ENCODE data around the gene ASCC1.

ASCC1 gene

GRCh38 chr10:72086466-72087391 is 129.3 kb downstream of the ASCC1 start:
- 0 out of 2 replicates have a peak overlapping the region, but pooled peaks have one; percentile 35 for H2AFZ ChIP-seq (ENCODE audit: low read length)
- DNase-seq: no peak
- H3K27ac ChIP-seq (ENCODE audit: low read length): no peak overlapping the region
- no peaks in the 10 kb centered on the region for H3K9me3 ChIP-seq (replicated peaks; ENCODE audit: insufficient read depth, low read length)
- H3F3A ChIP-seq (ENCODE audit: insufficient read depth, low read length): no peaks in the 10 kb centered on the region
- peak overlapping the region; percentile 16; the same call in 1 of the 2 replicates for H3K9ac ChIP-seq (ENCODE audit: low read length)
- no peaks in the 10 kb centered on the region for H3K4me1 ChIP-seq (ENCODE audit: low read length)
- no peaks in the 10 kb centered on the region for H4K20me1 ChIP-seq (ENCODE audit: insufficient read depth, low read length)
- H3K27me3 ChIP-seq (replicated peaks; ENCODE audit: insufficient read depth, low read length): peaks cover 10% of the 10 kb centered on the region; the same call in 1 of the 2 replicates
- peak overlapping the region; percentile 55; the same call in 1 of the 2 replicates for H3K4me2 ChIP-seq (ENCODE audit: low read depth, low read length)
- TF ChIP-seq, protein P1, sequence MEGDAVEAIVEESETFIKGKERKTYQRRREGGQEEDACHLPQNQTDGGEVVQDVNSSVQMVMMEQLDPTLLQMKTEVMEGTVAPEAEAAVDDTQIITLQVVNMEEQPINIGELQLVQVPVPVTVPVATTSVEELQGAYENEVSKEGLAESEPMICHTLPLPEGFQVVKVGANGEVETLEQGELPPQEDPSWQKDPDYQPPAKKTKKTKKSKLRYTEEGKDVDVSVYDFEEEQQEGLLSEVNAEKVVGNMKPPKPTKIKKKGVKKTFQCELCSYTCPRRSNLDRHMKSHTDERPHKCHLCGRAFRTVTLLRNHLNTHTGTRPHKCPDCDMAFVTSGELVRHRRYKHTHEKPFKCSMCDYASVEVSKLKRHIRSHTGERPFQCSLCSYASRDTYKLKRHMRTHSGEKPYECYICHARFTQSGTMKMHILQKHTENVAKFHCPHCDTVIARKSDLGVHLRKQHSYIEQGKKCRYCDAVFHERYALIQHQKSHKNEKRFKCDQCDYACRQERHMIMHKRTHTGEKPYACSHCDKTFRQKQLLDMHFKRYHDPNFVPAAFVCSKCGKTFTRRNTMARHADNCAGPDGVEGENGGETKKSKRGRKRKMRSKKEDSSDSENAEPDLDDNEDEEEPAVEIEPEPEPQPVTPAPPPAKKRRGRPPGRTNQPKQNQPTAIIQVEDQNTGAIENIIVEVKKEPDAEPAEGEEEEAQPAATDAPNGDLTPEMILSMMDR (IDR thresholded peaks at IDR 0.05; ENCODE audit: low read length): no peak
- H3K4me3 ChIP-seq (ENCODE audit: low read length): peak overlapping the region; percentile 49; the same call in 1 of the 2 replicates
- H3K79me2 ChIP-seq (ENCODE audit: low read length): no peaks in the 10 kb centered on the region
- no peaks in the 10 kb centered on the region for H3K9me2 ChIP-seq (replicated peaks; ENCODE audit: insufficient read depth, low read length)
- H3K36me3 ChIP-seq (replicated peaks; ENCODE audit: insufficient read depth, low read length): no peaks in the 10 kb centered on the region

DNA sequence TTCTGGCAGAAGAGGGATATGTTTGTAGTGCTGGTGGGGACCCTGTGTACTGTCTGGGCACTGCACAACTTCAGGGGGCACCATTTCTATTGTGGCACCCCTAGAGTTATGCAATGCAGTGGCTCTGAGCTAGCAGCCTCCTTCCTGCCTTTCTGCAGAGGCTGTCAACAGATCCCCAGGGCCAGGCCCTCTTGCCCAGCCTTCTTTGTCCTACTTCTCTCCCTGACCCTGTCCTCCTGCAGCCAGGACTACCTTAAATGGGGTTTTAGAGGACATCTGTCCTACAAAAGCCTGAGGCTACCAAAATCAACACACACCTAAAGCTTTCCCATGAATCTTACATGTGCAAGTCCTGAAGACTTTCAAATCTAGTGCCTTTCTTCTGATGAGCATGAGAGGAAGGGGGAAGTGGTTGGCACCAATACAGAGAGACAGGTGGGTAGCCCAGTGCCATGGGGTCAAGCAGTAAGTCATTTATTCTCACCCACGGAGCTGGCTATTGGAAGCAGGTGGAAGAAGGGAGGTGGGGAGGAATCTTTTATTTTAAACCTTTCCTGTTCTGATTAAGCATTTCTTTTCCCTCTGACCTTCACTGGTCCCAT is 130.1 kb downstream of the ASCC1 start:
- Histone ChIP-seq H4K20me1 (ENCODE audit: insufficient read depth, low read length) (no peaks in the 10 kb centered on the region), H3K9me2 (replicated peaks; ENCODE audit: insufficient read depth, low read length) (no peaks in the 10 kb centered on the region), H2AFZ (ENCODE audit: low read length) (no peak overlapping the region), H3K4me2 (ENCODE audit: low read depth, low read length) (no peak overlapping the region), H3K4me3 (ENCODE audit: low read length) (no peak overlapping the region), H3K4me1 (ENCODE audit: low read length) (no peaks in the 10 kb centered on the region), H3K9ac (ENCODE audit: low read length) (no peak overlapping the region), H3K27me3 (replicated peaks; ENCODE audit: insufficient read depth, low read length) (peaks cover 10% of the 10 kb centered on the region; the same call in 1 of the 2 replicates), H3K36me3 (replicated peaks; ENCODE audit: insufficient read depth, low read length) (no peaks in the 10 kb centered on the region), H3K79me2 (ENCODE audit: low read length) (no peaks in the 10 kb centered on the region), H3F3A (ENCODE audit: insufficient read depth, low read length) (no peaks in the 10 kb centered on the region), H3K27ac (ENCODE audit: low read length) (no peak overlapping the region), H3K9me3 (replicated peaks; ENCODE audit: insufficient read depth, low read length) (no peaks in the 10 kb centered on the region)
- no peak for TF ChIP-seq EZH2phosphoT487 (IDR thresholded peaks at IDR 0.05; ENCODE audit: low read length)
- no peak for TF ChIP-seq EZH2 (optimal IDR thresholded peaks at IDR 0.05; ENCODE audit: low read depth, low read length)
- TF ChIP-seq, protein P1 (IDR thresholded peaks at IDR 0.05; ENCODE audit: low read length): no peak
- DNase-seq: no peak

GRCh38 chr10:72085166-72085565 is 130.9 kb downstream of the ASCC1 start:
- no peak overlapping the region for H3K4me3 ChIP-seq (ENCODE audit: low read length)
- H3K4me2 ChIP-seq (ENCODE audit: low read depth, low read length): no peak overlapping the region
- H3K27me3 ChIP-seq (replicated peaks; ENCODE audit: insufficient read depth, low read length): peaks cover 10% of the 10 kb centered on the region; the same call in 1 of the 2 replicates
- no peaks in the 10 kb centered on the region for H3F3A ChIP-seq (ENCODE audit: insufficient read depth, low read length)
- DNase-seq: no peak
- TF ChIP-seq, protein P1 (IDR thresholded peaks at IDR 0.05; ENCODE audit: low read length): no peak
- TF ChIP-seq EZH2phosphoT487 (IDR thresholded peaks at IDR 0.05; ENCODE audit: low read length) (no peak), EZH2 (optimal IDR thresholded peaks at IDR 0.05; ENCODE audit: low read depth, low read length) (no peak)
- H3K79me2 ChIP-seq (ENCODE audit: low read length): no peaks in the 10 kb centered on the region
- H3K27ac ChIP-seq (ENCODE audit: low read length): no peak overlapping the region
- H3K36me3 ChIP-seq (replicated peaks; ENCODE audit: insufficient read depth, low read length): no peaks in the 10 kb centered on the region
- H2AFZ ChIP-seq (ENCODE audit: low read length): no peak overlapping the region
- no peaks in the 10 kb centered on the region for H3K9me2 ChIP-seq (replicated peaks; ENCODE audit: insufficient read depth, low read length)
- no peaks in the 10 kb centered on the region for H3K9me3 ChIP-seq (replicated peaks; ENCODE audit: insufficient read depth, low read length)
- H3K4me1 ChIP-seq (ENCODE audit: low read length): no peaks in the 10 kb centered on the region
- no peak overlapping the region for H3K9ac ChIP-seq (ENCODE audit: low read length)
- H4K20me1 ChIP-seq (ENCODE audit: insufficient read depth, low read length): no peaks in the 10 kb centered on the region
